Ammon's horn (tissue), 1 donor: ENCODE measurements around the gene NDUFB10.
"Not testable (repeated sequence)": the region's sequence is repeated elsewhere in the genome, so short reads cannot be mapped to it uniquely, and the experiment has no call there.

ENCODE experiments used
- DNase-seq: peaks from one replicate; pipeline ENCODE4 v3.0.0-alpha.2; 2016; ENCODE audit warnings: low spot score

The NDUFB10 gene

DNA sequence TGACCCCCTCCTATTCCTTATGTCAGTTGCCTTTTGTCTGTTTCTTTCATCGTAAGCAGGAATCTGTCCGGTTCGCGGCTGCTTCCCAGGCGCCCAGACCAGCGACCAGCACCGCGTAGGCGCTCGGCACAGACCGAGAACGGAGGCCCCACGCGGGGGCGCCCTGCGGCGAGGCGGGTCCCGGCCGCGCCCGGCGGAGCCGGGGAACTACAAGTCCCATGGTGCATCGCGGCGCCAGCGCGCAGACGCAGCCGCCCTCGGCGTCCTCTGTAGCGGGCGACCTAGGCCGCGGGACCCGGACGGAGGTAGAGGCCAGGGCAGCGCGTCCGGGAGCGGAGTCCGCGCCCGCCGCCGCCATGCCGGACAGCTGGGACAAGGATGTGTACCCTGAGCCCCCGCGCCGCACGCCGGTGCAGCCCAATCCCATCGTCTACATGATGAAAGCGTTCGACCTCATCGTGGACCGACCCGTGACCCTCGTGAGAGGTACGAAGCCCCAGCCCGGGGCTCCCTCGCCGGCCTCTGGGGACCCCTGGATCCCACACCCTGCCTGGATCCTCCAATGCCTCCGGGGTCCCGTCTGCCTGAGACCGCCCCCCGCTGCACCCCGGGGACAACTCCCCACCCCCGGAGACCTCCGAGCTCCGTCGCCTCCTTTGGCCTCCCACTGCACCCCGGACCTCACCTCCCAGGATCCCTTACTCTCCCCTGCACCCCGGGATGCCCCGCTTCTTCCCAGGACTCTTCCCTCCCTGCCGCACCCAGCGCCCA lies at the start of gene NDUFB10:
Gene NDUFB10, plus strand, starts transcription at position 270 of the 771 bp plus-strand sequence. Its CDS starts 87 bp downstream, at position 357.
- peak; percentile 88 for DNase-seq

GRCh38 chr16:1909561-1910231 lies 49.6 kb upstream of the NDUFB10 start:
- no peak for DNase-seq

DNA sequence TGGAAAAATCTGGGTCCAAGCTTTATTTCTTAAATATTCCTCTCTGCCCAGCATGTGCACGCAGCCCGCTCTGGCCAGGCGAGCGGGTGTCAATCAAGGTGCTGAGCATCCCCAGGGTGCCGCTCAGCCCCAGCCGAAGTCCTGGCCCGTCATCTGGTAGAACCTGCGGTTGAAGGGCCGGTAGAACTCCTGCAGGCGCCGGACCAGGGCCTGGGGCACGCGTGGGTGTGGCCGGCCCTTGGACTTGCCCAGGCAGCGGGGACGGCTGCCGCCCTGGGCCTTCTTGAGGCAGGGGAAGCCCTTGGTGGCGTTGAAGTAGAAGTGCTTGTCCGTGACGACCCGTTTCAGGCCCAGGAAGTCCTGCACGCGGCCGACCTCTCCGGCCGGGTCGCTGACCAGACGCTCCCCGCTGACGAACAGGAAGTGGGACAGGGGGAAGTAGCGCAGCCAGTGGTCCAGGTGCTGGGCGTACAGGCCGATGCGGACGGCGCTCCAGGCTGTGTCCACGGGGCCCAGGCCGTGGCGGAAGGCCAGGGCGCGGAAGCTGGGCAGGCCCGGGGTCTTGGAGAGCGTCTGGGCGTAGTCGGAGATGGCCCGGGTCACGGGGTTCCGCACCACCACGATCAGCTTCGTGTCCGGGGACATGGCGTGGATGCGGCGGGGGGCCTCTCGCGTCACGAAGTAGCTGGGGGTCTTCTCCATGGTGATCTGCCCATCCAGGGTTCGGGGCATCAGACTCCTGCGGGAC lies 47.7 kb upstream of the NDUFB10 start:
- no peak for DNase-seq

GRCh38 chr16:1912215-1912543 lies 47.2 kb upstream of the NDUFB10 start:
- no peak for DNase-seq

GRCh38 chr16:1913327-1914083 lies 45.8 kb upstream of the NDUFB10 start:
- DNase-seq, result no peak

- DNase-seq, result no peak
Observed at GRCh38 chr16:1914084-1914608, 45.2 kb upstream of the NDUFB10 start.

GRCh38 chr16:1914988-1915387 lies 44.4 kb upstream of the NDUFB10 start:
- DNase-seq, result no peak

- no peak for DNase-seq
Observed at GRCh38 chr16:1915732-1916639, 43.4 kb upstream of the NDUFB10 start.

DNA sequence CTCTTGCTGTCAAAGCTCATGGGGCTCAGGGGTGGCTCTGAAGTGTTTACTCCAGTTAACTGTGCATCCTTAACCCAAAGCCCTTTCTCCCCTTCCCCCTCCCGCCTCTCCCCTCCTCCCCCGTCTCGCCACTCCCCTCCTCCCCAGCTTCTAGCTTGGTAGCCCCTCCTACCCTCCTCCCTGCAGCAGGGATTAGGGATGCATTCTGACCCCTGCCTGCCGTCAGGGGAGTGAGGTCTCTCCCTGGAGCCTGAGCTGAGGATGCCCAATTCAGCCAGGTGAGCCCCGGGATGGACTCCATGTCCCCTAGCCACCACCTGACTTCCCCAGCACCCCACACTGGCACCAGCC lies 42.7 kb upstream of the NDUFB10 start:
- DNase-seq, result no peak

DNA sequence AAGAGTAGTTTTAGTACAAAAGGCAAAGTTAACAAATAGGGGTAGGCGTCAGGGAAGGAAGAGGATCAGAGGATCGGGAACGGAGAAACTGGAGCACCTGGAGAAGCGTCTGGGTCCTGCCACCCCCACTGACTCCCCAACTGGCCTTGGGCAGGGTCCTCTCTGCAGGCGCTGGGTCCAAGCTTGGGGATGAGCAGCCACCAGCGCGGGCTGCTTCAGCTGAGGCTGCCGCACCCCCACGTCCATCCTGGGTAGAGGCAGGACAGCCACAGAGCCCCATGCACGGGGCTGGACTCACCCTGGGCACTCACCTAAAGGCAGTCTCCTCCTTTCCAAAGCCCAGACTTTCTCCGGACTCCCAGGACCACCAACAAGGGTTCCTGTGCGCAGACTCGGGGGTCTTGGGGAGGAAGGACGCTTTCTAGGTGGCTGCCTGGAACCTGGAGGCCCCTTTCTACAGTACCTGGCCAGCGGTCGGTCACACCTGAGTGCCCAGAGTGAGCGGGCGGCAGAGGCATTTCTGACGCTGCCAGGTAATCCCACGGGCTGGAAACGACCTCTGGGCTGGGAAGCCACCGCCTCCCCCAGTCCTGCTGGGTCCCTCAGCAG lies 42.2 kb upstream of the NDUFB10 start:
- DNase-seq, result no peak

- no peak for DNase-seq
Observed at GRCh38 chr16:1917665-1918350, 41.5 kb upstream of the NDUFB10 start.

DNA sequence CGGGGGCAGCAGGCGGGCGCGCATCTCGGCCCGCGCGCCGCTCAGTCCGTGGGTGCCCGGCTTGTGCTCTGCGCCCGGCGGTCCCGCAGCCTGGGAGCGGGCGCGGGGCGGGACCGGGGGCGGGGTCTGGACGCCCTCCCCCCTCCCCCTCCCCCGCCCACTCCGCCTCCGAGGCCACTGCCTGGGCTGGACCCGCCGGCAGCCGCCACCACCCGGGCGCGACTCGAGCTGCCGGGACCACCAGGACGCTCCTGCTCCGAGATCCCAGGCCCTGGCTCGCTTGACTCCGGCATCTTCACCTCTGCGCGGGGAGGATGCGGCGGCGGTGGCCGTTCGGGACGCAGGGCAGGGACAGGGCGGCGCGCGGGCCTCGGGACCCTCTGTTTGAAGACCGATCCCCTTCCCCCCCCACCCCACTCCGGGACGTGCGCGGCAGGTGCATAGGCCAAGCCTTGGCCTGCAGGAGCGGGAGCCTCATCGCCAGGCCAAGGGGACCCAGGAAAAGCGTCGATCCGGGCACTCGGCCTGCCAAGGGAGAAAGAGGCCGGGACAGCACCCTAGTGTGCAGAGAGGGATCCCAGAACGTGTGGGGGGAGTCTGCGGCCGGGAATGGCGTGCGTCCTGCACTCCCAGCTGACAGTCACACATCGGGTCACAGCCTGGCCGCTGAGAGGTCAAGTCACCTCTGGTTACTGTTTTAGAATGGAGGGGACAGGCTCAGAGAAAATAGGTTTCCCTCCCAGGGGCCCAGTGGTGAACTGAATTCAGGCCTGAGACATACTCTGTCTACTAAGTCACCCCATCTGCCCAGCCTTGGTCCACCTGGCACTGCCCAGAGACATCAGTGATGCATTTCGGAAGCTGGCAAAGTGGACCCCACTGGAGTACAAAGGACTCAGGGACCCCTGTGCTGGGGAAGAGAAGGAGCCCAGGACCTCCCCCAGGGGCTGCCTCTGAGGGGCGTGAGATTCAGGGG lies 40.7 kb upstream of the NDUFB10 start, which contains the start of gene HS3ST6:
Gene HS3ST6, minus strand, starts transcription at position 65 of the 976 bp plus-strand sequence. CDS start 92 bp downstream, outside the sequence.
- no peak for DNase-seq

DNA sequence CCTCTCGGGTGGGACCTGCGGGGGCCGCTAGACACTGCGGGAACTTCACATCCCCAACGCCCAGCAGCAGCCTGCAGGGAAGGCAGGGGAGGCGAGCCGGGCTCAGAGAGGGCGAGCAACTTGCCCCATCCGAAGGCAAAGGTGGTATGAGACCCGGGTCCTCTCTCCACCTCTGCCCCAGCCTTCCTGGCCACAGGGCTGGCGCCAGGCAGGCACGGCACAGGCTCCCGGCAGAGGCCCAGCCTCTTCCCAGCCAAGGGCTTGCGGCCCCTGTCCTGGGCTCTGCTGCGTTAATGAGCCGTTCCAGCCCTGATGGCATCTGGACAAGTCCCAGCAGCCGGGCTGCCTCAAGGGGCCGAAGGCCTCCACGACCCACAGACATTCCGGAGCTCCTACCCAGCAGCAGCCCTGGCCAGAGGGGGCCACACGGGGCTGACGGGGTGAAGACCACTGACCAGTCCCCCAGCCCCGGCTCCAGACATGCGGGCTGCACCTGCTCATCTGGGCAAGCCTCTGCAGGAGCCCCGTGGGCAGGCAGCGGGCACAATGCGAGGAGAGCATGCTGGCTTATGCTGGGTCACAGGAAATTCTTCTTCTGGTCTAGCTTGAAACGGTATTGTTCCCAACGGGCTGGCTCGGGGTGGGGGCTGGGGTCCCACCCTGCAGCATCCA lies 39.9 kb upstream of the NDUFB10 start:
- DNase-seq, result no peak

- DNase-seq, result not testable (repeated sequence)
Observed at GRCh38 chr16:1920122-1920521, 39.2 kb upstream of the NDUFB10 start.

- no peak for DNase-seq
Observed at GRCh38 chr16:1920727-1921171, 38.6 kb upstream of the NDUFB10 start.

DNA sequence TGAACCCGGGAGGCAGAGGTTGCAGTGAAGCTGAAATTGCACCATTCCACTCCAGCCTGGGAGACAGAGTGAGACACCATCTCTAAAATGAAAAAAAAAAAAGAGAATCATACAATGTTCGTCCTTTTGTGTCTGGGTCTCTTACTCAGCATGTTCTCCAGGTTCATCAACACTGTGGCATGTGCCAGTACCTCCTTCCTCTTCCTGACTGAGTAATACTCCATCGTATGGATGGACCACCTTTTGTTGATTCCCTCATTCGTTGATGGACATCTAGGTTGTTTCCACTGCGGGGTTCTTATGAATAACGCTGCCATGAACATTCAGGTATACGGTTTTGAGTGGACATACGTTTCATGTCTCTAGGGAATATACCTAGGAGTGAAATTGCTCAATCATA lies 37.0 kb upstream of the NDUFB10 start:
- DNase-seq, result no peak

- no peak for DNase-seq
Observed at GRCh38 chr16:1923299-1924034, 35.9 kb upstream of the NDUFB10 start.
